Measurements from ENCODE around the gene C4orf54. TPM values are rescaled to one million over a fixed set of nuclear protein-coding genes. Genes with fewer than 3 reads are reported as not detected.

C4orf54 gene
- polyA plus RNA-seq (2013, experiment 1 of 2), result under 0.01 TPM
- not detected for polyA plus RNA-seq (2013, experiment 2 of 2)

- H3K14ac ChIP-seq (ENCODE audit: low read length in 2 of 2), result no peak within 1 kb of the TSS
- H3K27me3 ChIP-seq (ENCODE audit: control insufficient read depth in 1 of 2, insufficient read depth in 1 of 2, low read length in 2 of 2), result no peaks in the 10 kb centered on the region
- no peak within 1 kb of the TSS for H3K18ac ChIP-seq (ENCODE audit: low read depth in 1 of 2, low read length in 2 of 2)
- no peak within 1 kb of the TSS for H3K4ac ChIP-seq (ENCODE audit: low read depth in 1 of 2, low read length in 2 of 2)
- H3K23ac ChIP-seq (ENCODE audit: low read length in 2 of 2), result no peak within 1 kb of the TSS
- H3K4me1 ChIP-seq (ENCODE audit: control insufficient read depth, insufficient read depth, low read depth, low read length), result peaks cover 6% of the 10 kb centered on the region
- H4K91ac ChIP-seq (ENCODE audit: low read length), result no peak within 1 kb of the TSS
- no peak within 1 kb of the TSS for H2BK120ac ChIP-seq (ENCODE audit: low read depth, low read length)
- H3K4me2 ChIP-seq (ENCODE audit: low read length, poor library complexity, severe bottlenecking), result no peak within 1 kb of the TSS
- H2AK5ac ChIP-seq (ENCODE audit: low read length, severe bottlenecking), result no peak within 1 kb of the TSS
- H2BK12ac ChIP-seq (ENCODE audit: low read length in 2 of 2), result no peak within 1 kb of the TSS
- DNase-seq, result no peak
- H3K9me3 ChIP-seq (ENCODE audit: control insufficient read depth, low read length), result no peaks in the 10 kb centered on the region
- no peaks in the 10 kb centered on the region for H3K36me3 ChIP-seq (ENCODE audit: control insufficient read depth in 1 of 2, insufficient read depth in 2 of 2, low read depth in 1 of 2, low read length in 2 of 2)
- no peaks in the 10 kb centered on the region for H3K79me1 ChIP-seq (replicated peaks; ENCODE audit: low read length, poor library complexity, severe bottlenecking)
- H2BK15ac ChIP-seq (ENCODE audit: low read depth, poor library complexity, severe bottlenecking), result no peak within 1 kb of the TSS
- H4K8ac ChIP-seq (ENCODE audit: low read length), result no peak within 1 kb of the TSS
- no peak within 1 kb of the TSS for H2AFZ ChIP-seq (ENCODE audit: low read depth, low read length)
- WGBS, result 100% methylated on average over 1 of the region's 1 CpG
- no peak within 1 kb of the TSS for H2BK5ac ChIP-seq (ENCODE audit: low read depth, low read length, poor library complexity, severe bottlenecking)
- H3K27ac ChIP-seq (ENCODE audit: low read length, poor library complexity, severe bottlenecking), result no peak within 1 kb of the TSS
- no peak within 1 kb of the TSS for H3K9ac ChIP-seq (ENCODE audit: low read length)
- H3K4me3 ChIP-seq (ENCODE audit: insufficient read depth in 1 of 2, low read depth in 1 of 2, low read length in 2 of 2), result no peak within 1 kb of the TSS
Measured at GRCh38 chr4:99657798-99658197, at the start of gene C4orf54. TSS of gene C4orf54 (minus strand) at chr4:99657828. CDS start at chr4:99654648, 3,180 bp downstream.

DNA sequence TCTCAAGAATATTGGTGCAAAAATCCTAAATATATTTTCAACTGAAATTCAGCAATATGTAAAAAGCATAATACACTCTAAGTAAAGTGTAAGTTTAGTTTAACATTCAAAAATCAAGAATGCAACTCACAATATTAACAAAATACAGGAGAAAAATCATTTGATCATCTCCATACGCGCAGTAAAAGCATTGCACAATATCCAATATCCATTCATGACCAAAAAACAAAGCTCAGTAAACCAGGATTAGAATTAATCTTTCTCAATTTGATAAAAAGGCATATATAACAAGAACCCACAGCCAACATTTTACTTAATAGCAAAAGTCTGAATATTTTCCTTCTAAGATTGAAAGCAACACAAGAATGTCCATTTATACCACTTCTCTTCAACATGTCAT is 48.3 kb upstream of the C4orf54 start:
- H2AK5ac ChIP-seq (ENCODE audit: low read length, severe bottlenecking), result no peak overlapping the region
- WGBS, result 98% methylated on average over 2 of the region's 2 CpGs
- no peak overlapping the region for H3K9ac ChIP-seq (ENCODE audit: low read length)

GRCh38 chr4:99696801-99697200 is 39.2 kb upstream of the C4orf54 start:
- H4K91ac ChIP-seq (ENCODE audit: low read length), result no peak overlapping the region
- H3K4me3 ChIP-seq (ENCODE audit: insufficient read depth in 1 of 2, low read depth in 1 of 2, low read length in 2 of 2), result no peak overlapping the region
- H3K9me3 ChIP-seq (ENCODE audit: control insufficient read depth, low read length), result no peaks in the 10 kb centered on the region
- H3K14ac ChIP-seq (ENCODE audit: low read length in 2 of 2), result no peak overlapping the region
- 93% methylated on average over 2 of the region's 3 CpGs for WGBS
- H3K9ac ChIP-seq (ENCODE audit: low read length), result no peak overlapping the region
- no peak overlapping the region for H2BK5ac ChIP-seq (ENCODE audit: low read depth, low read length, poor library complexity, severe bottlenecking)
- no peak overlapping the region for H2AK5ac ChIP-seq (ENCODE audit: low read length, severe bottlenecking)
- H2AFZ ChIP-seq (ENCODE audit: low read depth, low read length), result no peak overlapping the region
- H2BK120ac ChIP-seq (ENCODE audit: low read depth, low read length), result no peak overlapping the region
- no peak overlapping the region for H3K4me2 ChIP-seq (ENCODE audit: low read length, poor library complexity, severe bottlenecking)
- no peak overlapping the region for H3K23ac ChIP-seq (ENCODE audit: low read length in 2 of 2)
- no peak overlapping the region for H4K8ac ChIP-seq (ENCODE audit: low read length)
- H3K27me3 ChIP-seq (ENCODE audit: control insufficient read depth in 1 of 2, insufficient read depth in 1 of 2, low read length in 2 of 2), result peaks cover 0 to 7% of the 10 kb centered on the region in 2 experiments
- no peaks in the 10 kb centered on the region for H3K79me1 ChIP-seq (replicated peaks; ENCODE audit: low read length, poor library complexity, severe bottlenecking)
- H3K36me3 ChIP-seq (ENCODE audit: control insufficient read depth in 1 of 2, insufficient read depth in 2 of 2, low read depth in 1 of 2, low read length in 2 of 2), result no peaks in the 10 kb centered on the region
- H3K4ac ChIP-seq (ENCODE audit: low read depth in 1 of 2, low read length in 2 of 2), result no peak overlapping the region
- no peak overlapping the region for H2BK12ac ChIP-seq (ENCODE audit: low read length in 2 of 2)
- no peaks in the 10 kb centered on the region for H3K4me1 ChIP-seq (ENCODE audit: control insufficient read depth, insufficient read depth, low read depth, low read length)
- no peak overlapping the region for H3K27ac ChIP-seq (ENCODE audit: low read length, poor library complexity, severe bottlenecking)
- no peak overlapping the region for H3K18ac ChIP-seq (ENCODE audit: low read depth in 1 of 2, low read length in 2 of 2)
- DNase-seq, result no peak
- no peak overlapping the region for H2BK15ac ChIP-seq (ENCODE audit: low read depth, poor library complexity, severe bottlenecking)

More for the DNA sequence above, 48.3 kb upstream of the C4orf54 start:
- no peaks in the 10 kb centered on the region for H3K36me3 ChIP-seq (ENCODE audit: control insufficient read depth in 1 of 2, insufficient read depth in 2 of 2, low read depth in 1 of 2, low read length in 2 of 2)
- no peak overlapping the region for H3K27ac ChIP-seq (ENCODE audit: low read length, poor library complexity, severe bottlenecking)
- H3K14ac ChIP-seq (ENCODE audit: low read length in 2 of 2), result no peak overlapping the region
- no peak overlapping the region for H2BK12ac ChIP-seq (ENCODE audit: low read length in 2 of 2)
- no peaks in the 10 kb centered on the region for H3K79me1 ChIP-seq (replicated peaks; ENCODE audit: low read length, poor library complexity, severe bottlenecking)
- H3K9me3 ChIP-seq (ENCODE audit: control insufficient read depth, low read length), result no peaks in the 10 kb centered on the region
- no peak overlapping the region for H2BK120ac ChIP-seq (ENCODE audit: low read depth, low read length)
- H2BK5ac ChIP-seq (ENCODE audit: low read depth, low read length, poor library complexity, severe bottlenecking), result no peak overlapping the region
- no peak overlapping the region for H3K4me3 ChIP-seq (ENCODE audit: insufficient read depth in 1 of 2, low read depth in 1 of 2, low read length in 2 of 2)
- no peak overlapping the region for H3K4me2 ChIP-seq (ENCODE audit: low read length, poor library complexity, severe bottlenecking)
- H3K4ac ChIP-seq (ENCODE audit: low read depth in 1 of 2, low read length in 2 of 2), result no peak overlapping the region
- H3K18ac ChIP-seq (ENCODE audit: low read depth in 1 of 2, low read length in 2 of 2), result no peak overlapping the region
- H3K27me3 ChIP-seq (ENCODE audit: control insufficient read depth in 1 of 2, insufficient read depth in 1 of 2, low read length in 2 of 2), result no peaks in the 10 kb centered on the region
- H3K4me1 ChIP-seq (ENCODE audit: control insufficient read depth, insufficient read depth, low read depth, low read length), result no peaks in the 10 kb centered on the region
- no peak overlapping the region for H4K8ac ChIP-seq (ENCODE audit: low read length)
- no peak for DNase-seq
- no peak overlapping the region for H2BK15ac ChIP-seq (ENCODE audit: low read depth, poor library complexity, severe bottlenecking)
- no peak overlapping the region for H2AFZ ChIP-seq (ENCODE audit: low read depth, low read length)
- H4K91ac ChIP-seq (ENCODE audit: low read length), result no peak overlapping the region
- H3K23ac ChIP-seq (ENCODE audit: low read length in 2 of 2), result no peak overlapping the region

- peaks cover 13% of the 10 kb centered on the region for H3K9me3 ChIP-seq (ENCODE audit: control insufficient read depth, low read length)
- H2BK5ac ChIP-seq (ENCODE audit: low read depth, low read length, poor library complexity, severe bottlenecking), result no peak overlapping the region
- WGBS, result no CpG with 5 or more reads among the region's 1 CpG
- no peak for DNase-seq
- no peak overlapping the region for H3K4me3 ChIP-seq (ENCODE audit: insufficient read depth in 1 of 2, low read depth in 1 of 2, low read length in 2 of 2)
- H2BK15ac ChIP-seq (ENCODE audit: low read depth, poor library complexity, severe bottlenecking), result no peak overlapping the region
- no peak overlapping the region for H3K9ac ChIP-seq (ENCODE audit: low read length)
- H3K79me1 ChIP-seq (replicated peaks; ENCODE audit: low read length, poor library complexity, severe bottlenecking), result no peaks in the 10 kb centered on the region
- no peak overlapping the region for H2BK12ac ChIP-seq (ENCODE audit: low read length in 2 of 2)
- H3K23ac ChIP-seq (ENCODE audit: low read length in 2 of 2), result no peak overlapping the region
- H3K27me3 ChIP-seq (ENCODE audit: control insufficient read depth in 1 of 2, insufficient read depth in 1 of 2, low read length in 2 of 2), result peaks cover 0 to 7% of the 10 kb centered on the region in 2 experiments
- H3K18ac ChIP-seq (ENCODE audit: low read depth in 1 of 2, low read length in 2 of 2), result no peak overlapping the region
- H3K36me3 ChIP-seq (ENCODE audit: control insufficient read depth in 1 of 2, insufficient read depth in 2 of 2, low read depth in 1 of 2, low read length in 2 of 2), result no peaks in the 10 kb centered on the region
- H3K14ac ChIP-seq (ENCODE audit: low read length in 2 of 2), result no peak overlapping the region
- H2AK5ac ChIP-seq (ENCODE audit: low read length, severe bottlenecking), result no peak overlapping the region
- H4K91ac ChIP-seq (ENCODE audit: low read length), result no peak overlapping the region
- H3K4me2 ChIP-seq (ENCODE audit: low read length, poor library complexity, severe bottlenecking), result no peak overlapping the region
- no peak overlapping the region for H2BK120ac ChIP-seq (ENCODE audit: low read depth, low read length)
- H3K4ac ChIP-seq (ENCODE audit: low read depth in 1 of 2, low read length in 2 of 2), result no peak overlapping the region
- no peak overlapping the region for H2AFZ ChIP-seq (ENCODE audit: low read depth, low read length)
- no peak overlapping the region for H3K27ac ChIP-seq (ENCODE audit: low read length, poor library complexity, severe bottlenecking)
- H4K8ac ChIP-seq (ENCODE audit: low read length), result no peak overlapping the region
- no peaks in the 10 kb centered on the region for H3K4me1 ChIP-seq (ENCODE audit: control insufficient read depth, insufficient read depth, low read depth, low read length)
Measured at GRCh38 chr4:99693140-99693539, 35.5 kb upstream of the C4orf54 start.
